GM20431 (cell line): ENCODE results near the gene BCL11A.
"Not testable (repeated sequence)": the region's sequence is repeated elsewhere in the genome, so short reads cannot be mapped to it uniquely, and the experiment has no call there.

Experiments
- in situ Hi-C: fragments of 300-500 bp; cut with MseI, MboI; formaldehyde crosslinking; loops from one replicate; pipeline ENCODE4 v1.15.0; 2020; ENCODE audit warnings: low sequenced_read_pairs; ENCODE audit not compliant: unreplicated experiment

Gene BCL11A

DNA sequence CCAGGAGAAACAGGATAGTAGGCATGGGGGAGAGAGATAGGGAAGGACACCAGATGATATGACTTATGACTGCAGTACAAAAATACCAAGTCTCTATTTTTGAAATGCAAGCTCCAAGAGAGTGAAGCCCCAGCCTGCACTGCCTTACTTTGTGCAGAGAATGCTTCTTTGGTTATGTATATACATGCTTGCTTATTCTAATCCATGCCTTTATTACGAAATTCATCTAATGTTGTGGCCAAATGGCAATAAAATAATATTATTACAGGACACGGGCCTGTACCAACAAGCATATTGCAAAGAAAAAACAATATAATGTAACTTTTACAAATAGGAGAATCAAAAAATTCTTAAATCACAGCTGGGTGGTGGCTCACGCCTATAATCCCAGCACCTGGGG, 110.8 kb downstream of the BCL11A start:
- in situ Hi-C loops = no loop called here

- in situ Hi-C loops = no loop called here
These were observed 111.7 kb downstream of the BCL11A start for GRCh38 chr2:60441800-60442199.

DNA sequence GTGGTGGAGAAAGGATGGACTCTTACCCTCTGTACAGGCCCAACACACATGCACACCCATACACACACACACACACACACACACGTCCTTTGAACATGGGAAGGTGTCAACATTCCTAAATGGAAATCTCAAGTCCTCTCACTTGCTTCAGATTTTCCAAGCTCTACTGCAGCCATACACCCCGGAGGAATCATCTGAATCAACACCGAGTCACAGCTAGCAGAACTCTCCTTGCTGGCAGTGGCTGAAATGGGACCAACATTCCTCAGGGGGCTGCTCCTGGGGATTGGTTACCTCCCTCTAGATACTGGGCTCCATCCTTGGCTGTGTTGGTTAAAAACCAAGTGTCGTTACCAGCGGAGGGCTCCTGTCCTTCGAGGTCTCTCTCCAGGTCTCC, 112.7 kb downstream of the BCL11A start:
- in situ Hi-C loops = no loop called here

- in situ Hi-C loops = no loop called here
These were observed 113.2 kb downstream of the BCL11A start for GRCh38 chr2:60440079-60440766.

DNA sequence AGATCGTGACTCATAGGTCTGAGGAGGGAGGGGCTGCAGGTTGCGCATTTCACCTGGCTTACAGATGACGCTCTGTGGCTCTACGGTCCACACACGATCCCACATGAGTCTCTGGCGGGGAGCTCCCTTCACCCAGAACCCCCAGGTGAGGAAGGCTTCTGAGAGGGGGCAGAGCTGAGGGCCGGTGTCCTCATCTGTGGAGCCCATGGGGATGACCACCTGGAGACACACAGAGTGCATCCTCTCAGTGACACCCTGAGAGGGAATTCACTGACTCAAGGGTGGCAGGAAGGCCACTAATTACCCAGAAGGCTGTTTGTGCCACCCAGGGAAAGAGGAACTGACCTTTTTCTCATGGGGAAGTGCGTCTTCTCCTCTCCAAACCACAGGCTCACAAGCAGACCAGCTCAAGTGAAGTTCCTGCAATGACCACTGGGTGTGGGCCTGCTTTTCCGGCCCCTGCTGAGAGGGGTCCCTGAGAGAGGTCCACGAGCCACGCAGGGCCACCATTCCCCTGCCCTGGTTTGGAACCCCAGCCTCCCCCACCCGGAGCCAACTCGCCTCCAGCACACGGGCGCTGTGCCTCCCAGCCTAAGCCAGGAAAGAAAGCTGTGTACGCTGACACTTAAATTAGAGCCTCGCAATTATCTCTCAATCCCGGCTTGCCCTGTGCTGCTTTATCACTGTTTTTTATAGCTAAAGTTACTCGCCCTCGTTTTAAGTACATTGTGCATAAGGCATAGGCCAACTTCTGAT, 114.1 kb downstream of the BCL11A start:
- in situ Hi-C loops = no loop called here

GRCh38 chr2:60438653-60439052, 114.8 kb downstream of the BCL11A start:
- in situ Hi-C loops = no loop called here

GRCh38 chr2:60438131-60438530, 115.3 kb downstream of the BCL11A start:
- in situ Hi-C loops = no loop called here

DNA sequence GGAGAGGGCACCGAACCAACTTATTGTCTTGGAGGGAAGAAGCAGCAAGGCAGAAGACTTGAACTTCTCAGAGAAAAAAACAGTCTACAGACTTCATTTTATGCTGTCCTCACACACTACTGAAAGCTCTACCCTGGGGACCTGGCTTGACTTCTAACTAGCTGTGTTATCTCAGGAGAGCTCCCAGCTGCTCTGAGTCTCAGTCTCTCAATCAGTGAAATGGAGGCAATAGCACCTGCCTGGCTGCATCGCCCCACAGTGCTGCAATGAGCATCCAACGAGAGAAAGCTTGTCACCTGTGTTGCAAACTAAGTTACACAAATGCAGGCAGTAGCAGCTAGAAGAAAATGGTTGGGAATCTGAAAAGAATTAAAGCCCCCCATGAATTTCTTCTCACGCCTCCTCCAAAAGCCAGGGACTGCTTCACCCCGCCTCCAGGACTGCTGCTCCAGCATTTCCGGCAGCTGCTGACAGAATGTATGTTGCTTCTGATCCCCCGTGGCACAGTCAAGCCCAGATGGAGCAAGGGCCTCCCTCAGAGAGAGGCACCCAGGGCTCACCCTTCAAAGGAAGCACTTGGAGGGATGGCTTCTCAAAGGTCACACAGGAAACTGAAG, 116.3 kb downstream of the BCL11A start:
- in situ Hi-C loops = no loop called here

DNA sequence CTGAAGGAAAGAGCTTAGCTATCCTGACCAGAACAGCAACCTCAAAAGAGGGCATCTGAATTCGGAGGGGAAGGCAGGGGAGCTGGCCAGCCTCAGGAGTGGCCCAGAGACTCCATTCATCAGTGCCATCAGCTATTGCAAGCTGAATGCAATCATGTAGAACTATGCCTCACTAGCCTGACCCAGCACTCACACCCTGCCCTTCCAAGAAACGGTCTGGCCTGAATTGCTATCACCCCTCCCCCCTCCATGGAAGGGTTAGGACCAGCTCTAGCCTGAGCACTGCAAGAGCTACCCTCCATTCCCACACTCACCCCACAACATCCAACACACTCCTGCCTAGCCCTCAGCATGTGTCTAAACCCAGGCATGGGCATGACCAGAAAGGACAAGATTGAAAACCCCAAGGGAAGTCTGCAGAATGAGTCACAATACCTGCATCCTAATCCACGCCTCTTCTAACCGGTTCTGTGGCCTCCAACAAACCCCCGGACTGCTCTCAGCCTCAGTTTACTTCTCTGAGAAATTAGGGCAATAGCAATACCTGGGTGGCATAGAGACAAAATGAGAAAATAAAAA, 120.3 kb downstream of the BCL11A start:
- in situ Hi-C loops = no loop called here

GRCh38 chr2:60432035-60432601, 121.3 kb downstream of the BCL11A start:
- in situ Hi-C loops = no loop called here

DNA sequence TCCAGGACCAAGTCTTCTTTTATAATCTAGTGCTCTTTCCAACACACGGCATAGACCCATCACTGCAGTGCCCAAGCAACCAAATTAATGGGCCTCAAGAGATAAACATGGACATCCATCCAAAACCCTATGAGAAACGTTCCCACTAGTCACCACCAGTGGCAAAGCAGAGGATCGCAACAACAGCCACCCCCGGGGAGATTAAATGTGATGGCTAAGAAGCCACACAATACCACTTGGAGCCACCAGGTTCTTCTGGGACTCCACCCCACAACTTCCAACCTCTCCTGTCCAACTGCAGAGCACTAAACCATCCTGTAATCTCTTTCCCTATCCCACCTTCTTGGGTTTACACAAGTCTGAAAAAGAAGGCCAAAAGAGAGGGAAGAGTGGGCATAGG, 123.8 kb downstream of the BCL11A start:
- in situ Hi-C loops = no loop called here

- in situ Hi-C loops = no loop called here
These were observed 126.6 kb downstream of the BCL11A start for GRCh38 chr2:60426880-60427279.

- in situ Hi-C loops = no loop called here
These were observed 127.1 kb downstream of the BCL11A start for GRCh38 chr2:60426341-60426740.

DNA sequence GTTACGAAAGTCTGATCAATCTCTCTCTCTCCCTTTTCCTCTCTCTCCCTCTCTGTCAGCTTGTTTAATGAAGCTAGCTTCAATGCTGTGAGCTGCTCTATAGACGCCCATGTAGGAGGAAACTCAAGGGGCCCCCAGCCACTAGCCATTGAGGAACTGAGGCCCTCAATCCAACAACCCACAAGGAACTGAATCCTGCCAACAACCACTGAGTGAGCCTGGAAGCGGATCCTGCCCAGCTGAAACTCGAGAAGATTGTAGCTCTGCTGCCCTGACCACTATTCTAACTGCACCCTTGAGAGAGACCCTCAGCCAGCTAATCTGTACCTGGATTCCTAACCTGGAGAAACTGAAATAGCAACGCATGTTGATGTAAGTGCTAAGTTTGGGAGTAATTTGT, 129.2 kb downstream of the BCL11A start:
- in situ Hi-C loops = no loop called here

DNA sequence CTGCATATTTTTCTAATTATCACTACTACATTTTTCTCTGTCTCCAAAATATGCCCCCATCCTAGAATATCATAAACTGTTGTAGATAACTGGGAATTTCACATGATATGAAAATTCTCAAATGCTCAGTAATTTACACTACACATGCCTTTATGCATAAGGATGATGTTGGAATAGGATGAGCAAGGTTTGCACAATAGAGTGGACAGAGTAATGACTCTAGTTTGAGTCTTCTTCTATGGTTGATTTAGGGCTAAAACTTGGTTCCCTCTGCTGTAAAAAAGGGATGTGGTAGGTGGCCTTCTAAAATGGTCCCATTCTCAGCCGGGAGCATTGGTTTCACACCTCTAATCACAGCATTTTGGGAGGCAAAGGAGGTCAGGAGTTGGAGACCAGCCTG, 129.9 kb downstream of the BCL11A start:
- in situ Hi-C loops = no loop called here

DNA sequence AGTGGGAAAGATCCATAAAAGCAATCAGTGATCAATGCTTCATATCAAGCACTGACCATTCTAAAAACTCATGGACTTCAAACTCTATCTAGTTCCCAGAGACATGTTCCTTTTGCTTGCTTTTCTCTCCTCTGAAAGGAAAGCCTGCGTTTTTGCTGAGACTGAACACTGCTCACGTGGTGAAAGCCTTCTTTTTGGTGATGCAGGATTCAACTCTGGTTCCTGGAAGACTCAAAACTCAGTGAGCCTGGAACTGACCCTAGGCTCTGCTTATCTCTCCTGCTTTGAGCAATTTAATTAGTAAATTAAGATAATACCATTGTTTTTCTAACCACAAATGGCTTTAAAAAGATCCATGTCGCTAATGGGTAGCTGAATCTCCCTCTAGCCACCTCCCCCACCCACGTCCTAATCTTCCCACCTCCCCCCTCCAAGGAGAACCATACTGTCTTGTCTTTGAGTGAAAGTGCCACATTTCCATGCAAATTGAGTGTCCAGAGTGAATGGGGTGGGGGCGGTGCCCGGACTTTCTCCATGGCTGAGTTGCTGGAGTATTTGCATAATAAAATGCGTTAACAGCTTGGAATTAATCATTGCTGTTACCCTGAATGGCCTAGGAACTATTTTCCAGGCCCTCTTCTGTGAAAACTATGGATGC, 130.5 kb downstream of the BCL11A start:
- in situ Hi-C loops = no loop called here

DNA sequence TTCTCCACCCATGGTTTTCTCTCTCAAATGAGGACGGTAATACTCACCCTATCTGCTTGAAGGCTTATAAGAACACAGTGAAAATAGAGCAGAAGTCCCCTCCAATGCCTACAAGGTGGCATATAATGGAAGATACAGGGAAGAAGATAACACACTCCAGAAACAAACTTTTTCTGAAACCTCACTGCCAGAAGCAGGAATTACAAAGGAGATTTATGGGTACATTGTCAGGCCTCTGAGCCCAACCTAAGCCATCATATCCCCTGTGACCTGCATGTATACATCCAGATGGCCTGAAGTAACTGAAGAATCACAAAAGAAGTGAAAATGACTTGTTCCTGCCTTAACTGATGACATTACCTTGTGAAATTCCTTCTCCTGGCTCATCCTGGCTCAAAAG, 136.2 kb downstream of the BCL11A start:
- in situ Hi-C loops = not testable (repeated sequence)

- in situ Hi-C loops = no loop called here
These were observed 137.0 kb downstream of the BCL11A start for GRCh38 chr2:60416221-60417008.

- in situ Hi-C loops = no loop called here
These were observed 137.6 kb downstream of the BCL11A start for GRCh38 chr2:60415814-60416213.
